Activated CD8-positive, alpha-beta memory T cell treated with anti-CD3 and anti-CD28 coated beads for 48 hours (primary cell): Measurements from ENCODE around the gene STC2.
A peak's percentile ranks its signal among the peaks of the same experiment; 100 is the strongest.
"Not testable (repeated sequence)": the region's sequence is repeated elsewhere in the genome, so short reads cannot be mapped to it uniquely, and the experiment has no call there.

Source experiments
- DNase-seq, 3 experiments: peaks; one replicate each; pipeline ENCODE4 v3.0.0-alpha.2; 2020; ENCODE audit warnings: low read depth in 2 of 3, low spot score in 2 of 3

Gene STC2

DNA sequence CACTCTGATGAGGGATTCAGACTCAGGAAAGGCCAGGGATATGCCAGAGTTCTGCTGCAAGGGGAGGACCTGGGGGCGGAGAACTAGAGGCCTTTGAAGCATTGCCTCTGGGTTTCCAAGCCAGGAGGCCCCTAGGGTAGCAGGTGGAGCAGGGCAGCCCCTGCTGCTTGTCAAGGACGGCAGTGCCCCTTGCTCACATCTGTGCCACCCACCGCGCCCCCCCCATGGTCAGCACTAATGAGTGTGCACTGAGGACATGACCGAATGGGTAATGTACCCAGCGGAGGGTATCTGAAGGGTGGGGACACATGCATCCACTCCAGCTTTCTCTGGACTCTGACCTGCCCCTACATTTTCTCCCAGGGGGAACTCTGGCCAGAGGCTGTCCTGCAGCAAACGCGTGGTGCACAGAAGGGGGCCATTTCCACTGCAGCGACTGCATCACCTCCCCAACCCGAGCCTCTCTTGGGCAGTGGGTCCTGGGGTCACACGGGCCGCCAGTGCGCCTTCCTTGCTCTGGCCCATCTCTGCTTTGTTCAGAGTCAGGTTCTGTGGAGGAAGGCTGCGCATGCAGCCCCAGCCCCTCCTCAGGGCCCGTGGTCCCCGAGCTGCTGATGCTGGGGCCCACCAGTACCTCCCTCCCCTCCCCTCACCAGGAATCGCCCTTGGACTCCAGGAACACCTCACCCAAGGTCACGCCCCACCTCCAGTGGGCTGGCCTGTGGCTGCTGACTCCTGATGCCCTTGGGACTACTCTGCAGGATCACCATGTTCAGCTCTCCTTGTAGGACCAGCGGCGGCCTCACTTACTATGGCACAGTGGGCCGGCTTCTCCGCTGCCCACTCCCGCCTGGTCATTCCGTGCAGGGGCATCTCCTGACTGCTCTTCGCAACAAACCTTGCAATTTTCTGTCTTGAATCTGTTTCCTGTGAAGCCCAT is 31.2 kb downstream of the STC2 start:
- DNase-seq: no peak

DNA sequence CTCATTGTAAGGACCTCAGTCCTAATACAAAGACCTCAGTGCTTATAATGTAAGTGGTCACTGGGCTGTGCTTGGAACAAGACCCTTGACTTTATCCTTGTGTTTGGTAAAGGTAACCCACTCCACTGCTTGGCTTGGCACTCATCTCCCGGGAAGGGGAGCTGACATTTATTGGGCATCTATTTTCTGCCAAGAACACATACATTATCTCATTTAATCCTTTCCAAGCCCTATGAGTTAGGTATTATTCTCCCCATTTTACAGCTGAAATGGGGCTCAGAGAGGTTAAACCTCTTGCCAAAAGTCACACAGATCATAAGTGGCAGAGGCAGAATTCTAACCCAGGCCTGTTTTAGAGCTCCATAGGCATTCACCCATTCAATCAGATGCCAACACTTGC is 32.4 kb downstream of the STC2 start:
- DNase-seq: no peak

DNA sequence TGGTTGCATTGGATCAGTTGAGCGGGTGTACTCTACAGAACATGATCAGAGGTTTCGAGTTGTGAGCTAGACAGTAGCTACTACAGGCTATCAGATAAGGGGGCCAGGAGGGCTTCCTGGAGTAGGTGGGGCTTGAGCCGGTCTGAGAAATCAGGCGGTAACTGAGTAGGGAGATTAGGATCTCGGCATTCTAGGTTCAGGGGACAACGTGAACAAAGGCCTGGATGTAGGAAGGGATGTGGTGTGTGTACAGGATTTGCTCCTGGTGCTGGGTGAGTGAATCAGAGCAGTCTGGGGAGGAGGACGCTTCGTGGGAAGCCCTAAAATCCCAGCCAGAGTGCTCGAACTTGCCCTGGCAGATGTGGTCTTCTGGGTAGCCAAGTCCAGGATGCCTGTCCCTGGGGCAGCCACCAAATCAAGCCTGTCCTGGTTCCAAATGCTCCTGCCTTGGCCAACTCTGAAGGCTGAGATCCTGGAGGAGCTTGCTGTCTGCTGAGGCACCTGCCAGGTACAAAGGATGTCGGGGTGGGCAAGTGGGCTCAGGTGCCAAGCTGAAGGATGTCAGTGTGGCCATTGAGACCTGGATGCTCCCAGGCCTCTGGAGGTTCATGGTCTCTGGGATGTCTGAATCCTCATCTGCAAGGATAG is 33.4 kb downstream of the STC2 start:
- no peak for DNase-seq

DNA sequence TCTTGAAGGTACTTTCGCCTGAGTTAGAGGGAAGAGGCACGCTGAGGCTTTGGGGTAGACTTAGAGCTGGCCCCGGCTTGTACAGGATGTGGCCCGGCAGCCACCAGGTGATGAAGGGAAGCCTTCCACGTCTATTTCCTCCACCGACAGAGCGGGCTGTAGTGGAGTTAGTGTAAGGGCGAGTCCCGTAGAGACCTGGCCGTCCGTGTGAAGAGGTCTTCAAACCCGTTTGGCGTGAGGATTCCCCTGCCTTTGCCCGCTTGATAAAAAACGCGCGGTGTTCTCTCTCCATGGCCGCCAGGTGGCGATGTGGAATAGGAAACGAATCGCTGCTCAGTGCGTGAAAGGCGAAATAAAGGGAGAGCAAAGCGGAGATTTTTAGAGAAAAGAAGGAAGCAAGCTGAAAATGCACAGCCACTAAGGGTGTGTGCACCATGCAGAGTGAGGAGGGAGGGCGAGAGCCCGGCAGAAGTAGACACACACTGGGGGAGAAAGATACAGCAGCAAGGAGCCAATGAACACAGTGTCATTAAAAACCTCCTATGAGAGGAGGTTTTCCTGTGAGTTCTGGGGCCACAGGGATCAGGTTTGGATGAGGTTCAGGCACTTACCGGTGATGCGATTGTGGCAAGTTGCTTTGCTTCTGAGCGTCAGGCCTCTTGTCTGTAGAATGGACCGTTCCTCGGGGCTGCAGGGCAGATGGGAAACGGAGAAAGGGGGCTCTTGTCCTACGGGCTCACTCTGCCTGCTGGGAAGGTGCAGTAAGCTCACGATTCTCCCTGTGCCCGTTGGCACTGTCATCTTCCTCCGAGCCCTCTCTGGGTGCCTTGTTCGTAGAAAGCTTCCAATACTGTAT is 34.2 kb downstream of the STC2 start:
- peak; percentile 36 to 64 (median 54) for DNase-seq

DNA sequence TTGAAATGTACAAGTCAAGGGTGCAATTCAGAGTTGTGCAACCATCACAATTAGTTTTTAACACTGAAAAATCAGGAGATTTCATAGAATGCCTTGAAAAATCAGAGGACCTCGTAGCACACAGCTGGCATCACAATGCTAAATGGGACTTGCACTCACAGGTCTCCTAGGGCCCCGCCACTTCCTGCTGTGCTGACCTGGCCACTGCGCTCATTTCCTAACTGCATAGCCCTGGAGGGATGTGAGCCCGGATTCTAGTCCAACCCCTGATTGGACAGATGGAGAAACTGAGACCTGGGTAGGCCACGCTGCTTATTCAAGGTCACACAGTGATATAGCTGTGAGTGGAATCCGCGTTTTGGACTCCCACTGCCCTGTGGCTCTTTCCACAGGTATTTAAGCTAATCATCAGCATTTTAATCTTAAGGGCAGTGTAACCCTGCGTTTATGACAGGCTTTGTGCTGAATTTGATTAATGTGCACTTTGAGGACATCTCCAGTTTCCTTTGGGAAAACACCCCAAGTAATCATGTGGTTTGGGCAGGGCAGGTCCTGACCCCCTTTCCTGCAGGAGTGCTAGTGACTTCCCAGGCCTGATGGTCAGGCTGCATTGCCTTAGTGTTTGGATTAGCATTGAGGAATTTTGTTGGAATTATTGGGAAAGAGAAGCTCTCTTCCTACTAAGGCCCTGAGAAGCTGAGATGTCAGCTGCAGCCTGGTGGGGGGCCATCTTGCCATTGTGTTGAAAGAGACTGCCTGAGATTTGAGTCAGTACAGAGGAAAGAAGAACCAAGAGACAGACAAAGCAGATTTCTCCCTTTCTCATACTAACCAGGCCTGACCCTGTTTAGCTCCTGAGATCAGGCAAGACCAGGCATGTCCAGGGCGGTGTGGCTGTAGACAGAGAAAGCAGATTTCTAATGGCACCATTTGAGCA is 36.2 kb downstream of the STC2 start:
- DNase-seq: no peak

DNA sequence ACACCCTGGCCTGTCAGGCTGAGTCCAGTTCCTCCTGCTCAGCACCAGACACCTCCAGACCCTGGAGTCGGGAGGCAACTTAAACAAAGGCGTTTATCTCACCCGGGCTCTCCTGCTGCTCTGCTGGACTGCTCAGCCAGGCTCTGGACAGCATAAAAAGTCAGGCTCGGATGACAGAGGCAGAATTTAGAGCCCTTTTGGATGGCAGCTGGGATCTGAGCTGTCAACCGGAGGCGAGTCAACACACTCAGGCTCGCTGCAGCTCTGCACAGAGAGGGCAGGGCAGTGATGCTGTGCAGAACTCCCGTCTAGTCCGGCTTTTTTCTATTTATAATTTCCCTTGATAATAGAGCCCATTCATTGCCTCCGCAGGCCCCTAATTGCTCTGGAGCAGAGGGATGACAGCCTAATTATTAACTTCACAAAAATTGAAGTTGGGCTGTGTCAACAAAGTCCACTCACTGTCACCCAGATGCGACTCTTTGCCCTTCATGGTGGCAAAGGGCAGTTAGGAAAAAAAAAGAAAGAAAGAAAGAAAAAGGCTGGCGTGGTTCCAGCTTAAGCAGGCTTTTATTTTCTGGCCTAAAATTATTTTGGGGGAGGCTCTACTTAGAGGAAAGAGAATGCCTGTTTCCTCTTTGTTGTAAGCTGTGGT is 37.6 kb downstream of the STC2 start:
- DNase-seq: no peak

DNA sequence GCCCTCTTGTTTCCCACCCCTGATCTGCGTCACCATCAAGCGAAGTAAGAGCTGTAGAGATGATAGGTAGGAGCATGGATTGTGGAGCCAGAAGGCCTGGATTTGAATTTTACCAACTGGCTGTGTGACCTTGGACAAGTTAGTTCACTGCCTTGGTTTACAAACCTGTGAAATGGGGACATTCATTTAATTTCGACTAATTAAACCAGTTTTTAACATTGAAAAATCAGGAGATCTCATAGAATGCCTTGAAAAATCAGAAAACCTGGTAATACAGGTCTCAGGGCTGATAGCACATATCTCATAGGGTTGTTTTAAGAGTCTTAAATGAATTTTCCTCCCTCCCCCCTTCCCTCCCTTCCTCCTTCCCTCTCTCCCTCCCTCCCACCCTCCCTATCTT is 38.8 kb downstream of the STC2 start:
- DNase-seq: no peak

DNA sequence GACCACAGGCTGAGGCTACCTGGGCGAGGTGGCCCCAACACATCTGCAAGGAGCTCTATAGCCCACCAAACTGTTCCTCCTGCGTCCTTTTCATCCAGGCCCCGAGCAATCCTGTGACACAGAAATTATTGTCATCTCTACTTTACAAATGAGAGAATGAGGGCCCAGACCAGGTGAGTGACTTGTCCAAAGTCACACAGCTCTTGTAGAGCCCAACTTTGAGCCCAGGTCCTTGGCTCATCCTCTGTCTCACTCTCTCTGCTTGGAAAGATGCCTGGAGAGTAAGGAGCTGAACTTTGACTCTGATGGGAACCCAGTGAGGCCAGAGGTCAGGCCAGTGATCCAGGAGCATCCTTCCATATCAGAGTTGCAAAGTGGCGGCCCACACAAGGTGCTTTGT is 39.6 kb downstream of the STC2 start:
- no peak for DNase-seq

DNA sequence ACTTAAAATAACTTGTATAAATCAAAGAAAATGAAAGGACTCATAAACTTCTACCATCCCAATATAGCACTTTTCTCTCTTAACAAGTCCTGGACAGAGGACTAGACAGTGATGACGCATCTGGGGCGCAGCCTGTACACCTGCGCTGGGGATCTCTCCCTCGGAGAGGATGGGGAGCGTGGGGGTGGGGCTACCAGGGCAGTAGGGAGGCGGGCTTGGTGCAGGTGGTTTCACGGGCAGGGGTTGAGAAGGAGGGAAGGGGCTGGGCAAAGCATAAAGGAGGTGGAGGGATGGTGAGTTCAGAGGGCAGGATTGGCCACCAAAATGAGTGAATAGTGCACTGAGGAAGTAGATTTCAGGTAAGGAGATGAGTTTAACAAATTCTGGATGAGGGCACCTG is 41.1 kb downstream of the STC2 start:
- no peak for DNase-seq

DNA sequence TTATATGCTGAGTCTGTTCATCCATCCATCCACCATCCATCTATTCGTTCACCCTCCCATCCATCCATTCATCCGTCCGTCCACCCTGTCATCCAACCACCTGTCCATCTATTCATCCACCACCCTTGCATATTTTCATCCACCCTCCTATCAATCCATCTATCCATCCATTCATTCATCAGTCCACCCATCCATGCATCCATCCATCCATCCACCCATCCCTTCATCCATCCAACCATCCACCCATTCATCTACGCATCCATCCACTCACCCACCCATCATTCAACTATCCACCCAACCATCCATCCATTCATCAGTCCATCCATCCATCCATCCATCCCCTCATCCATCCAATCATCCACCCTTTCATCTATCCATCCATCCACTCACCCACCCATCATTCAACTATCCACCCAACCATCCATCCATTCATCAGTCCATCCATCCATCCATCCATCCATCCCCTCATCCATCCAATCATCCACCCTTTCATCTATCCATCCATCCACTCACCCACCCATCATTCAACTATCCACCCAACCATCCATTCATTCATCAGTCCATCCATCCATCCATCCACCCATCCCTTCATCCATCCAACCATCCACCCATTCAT is 43.8 kb downstream of the STC2 start:
- DNase-seq: not testable (repeated sequence)

DNA sequence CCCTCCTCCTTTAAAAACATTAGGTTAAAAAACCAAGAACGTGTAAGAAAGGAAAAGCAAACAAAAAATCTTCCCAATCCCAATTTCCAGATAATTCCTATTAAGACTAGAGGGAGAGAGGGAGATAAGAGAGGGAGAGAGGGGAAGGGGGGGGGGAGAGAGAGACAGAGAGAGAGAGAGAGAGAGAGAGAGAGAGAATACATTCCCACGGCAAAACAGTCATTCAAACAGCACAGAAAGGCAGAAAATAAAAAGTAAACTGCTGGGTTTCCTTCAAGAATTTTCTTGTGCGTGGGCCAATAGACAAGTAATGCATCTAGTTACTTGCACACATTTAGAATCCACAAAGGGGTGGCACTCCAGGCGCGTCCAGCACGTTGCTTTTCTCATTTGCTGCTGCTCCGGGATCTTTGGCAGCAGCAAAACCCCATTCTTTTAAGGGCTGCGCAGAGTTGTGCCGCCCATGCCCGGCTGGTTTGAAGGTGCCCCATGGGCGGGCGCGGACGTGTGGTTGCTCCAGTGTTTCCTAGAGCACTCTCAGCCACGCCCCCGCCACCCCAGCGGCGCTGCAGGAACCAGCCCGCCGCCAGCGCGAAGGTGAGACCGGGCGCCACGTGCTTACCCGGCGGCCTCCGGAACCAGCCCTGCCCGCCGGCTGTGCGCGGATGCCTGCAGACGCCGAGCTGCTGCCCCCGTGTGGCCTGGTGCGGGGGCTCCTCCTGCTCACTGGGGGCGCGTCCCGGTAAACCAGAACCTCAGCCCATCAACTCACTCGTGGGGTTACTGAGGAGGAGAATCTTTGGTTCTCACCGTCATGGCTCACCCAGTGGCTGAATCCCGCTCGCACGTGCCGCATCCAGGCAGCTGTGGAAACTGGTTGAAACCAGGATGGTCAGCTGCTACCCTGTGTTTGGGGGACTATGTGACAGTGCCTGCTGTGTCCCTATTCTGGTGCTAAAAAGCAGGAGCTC is 44.6 kb downstream of the STC2 start:
- peak; percentile 46 to 54 (median 48) for DNase-seq

DNA sequence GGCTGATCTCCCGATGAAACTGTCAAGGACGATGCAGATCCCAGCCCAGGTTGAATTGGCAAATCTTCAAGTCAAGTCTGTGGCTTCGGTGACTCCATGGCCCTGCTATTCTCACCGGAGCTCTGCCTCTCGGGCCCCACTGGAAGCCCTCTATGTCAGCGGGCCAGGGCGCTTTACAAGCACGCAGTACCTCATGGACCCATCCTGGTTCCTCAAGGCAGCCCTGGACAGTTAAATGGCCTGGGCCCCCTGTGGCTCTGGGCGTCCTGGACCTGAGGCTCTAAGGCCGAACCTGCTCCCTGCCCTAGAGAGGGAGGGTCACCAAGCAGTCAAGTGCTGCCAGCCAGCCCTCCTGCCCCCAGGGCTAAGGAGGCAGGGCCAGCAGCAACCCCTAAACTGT is 45.3 kb downstream of the STC2 start:
- DNase-seq: no peak

DNA sequence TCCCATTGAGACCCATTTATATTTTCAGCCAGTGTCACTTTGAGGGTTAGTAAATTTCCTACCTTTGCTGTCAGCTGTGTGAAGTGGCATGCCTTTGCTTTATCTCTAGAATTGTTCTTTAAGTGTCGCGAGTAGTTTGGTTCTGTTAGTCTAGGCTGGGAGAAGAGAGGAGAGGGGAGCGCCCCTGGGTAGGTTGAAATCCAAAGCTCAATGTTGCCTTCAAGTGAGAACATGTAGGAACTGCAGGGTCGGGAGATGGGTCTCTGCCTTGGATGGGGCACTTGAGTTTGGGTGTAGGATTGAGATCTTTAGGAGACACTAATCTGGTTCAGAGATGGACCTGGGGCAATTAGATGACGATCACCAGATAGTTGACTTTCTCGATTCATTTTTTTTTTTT is 46.3 kb downstream of the STC2 start:
- DNase-seq: no peak

DNA sequence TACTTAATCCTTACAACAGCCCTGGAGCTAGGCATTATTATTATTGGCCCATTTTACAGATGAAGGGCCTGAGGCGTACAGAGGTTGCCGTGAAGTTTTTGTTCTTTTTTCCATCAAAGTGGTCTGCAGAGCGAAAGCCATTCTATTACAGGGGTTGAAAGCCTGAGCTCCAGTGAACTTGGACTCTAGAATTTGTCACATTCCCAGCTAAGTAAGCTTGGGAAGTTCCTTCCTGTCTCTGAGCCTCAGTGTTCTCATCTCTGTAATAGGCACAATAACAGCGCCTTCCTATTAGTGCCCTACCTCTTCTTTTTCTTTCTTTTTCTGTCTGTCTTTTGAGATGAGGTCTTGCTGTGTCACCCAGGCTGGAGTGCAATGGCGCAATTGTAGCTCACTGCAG is 49.0 kb downstream of the STC2 start:
- no peak for DNase-seq

DNA sequence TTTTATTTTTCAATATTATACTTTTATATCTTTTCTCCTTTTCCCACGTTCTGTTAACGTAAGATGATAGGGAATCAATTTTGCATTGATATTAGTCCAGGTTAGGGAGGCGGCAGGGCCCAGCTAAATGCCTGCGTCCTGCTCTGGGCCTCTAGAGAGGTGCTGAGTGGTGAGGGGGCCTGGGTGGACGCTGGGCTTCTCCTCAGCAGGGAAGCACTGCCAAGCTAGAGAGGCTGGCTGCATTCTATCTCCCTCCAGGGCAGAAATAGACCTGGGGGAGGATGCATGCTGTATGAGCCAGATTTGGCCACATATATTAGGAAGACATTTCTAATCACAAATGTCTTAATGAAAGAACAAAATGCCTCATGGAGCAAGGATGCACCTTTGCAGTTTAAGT is 49.6 kb downstream of the STC2 start:
- DNase-seq: no peak

DNA sequence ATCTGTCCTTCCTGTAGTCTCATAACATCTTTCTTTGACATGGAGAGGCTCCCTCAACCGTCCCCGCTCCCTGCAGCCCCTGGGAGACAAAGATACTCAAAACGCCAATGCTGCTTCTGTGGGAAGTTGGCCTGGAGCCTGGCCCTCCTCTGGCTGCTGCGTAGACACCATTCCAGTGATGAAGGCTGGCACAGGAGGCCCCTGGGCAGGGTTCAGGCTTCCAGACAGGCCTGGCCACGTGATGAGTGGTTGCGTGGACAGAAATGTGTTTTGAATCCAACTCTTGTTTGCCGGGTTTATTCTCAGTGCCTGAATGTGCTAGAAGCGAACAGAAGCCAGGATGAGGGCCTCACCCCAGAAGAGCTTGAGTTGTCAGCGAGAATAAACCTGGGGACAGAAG is 50.0 kb downstream of the STC2 start:
- no peak for DNase-seq

DNA sequence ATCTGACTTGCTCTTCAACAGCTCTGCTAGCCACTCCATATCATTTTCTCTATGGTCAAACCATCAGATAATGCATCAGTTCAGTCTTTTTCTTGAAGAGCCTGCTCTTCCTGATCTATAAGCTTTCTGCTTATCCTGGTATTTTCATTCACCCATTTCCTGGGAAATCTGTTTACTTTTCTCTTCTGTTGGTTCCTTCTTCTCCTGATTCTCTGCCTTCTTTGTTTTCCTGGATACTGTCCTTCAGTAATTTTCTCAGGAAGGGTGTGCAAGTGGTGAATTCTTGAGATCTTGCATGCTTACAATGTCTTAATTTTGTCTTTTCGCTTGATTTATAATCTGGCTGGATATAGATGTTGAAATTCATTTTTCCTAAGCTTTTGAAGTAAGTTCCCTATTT is 53.4 kb downstream of the STC2 start:
- no peak for DNase-seq

DNA sequence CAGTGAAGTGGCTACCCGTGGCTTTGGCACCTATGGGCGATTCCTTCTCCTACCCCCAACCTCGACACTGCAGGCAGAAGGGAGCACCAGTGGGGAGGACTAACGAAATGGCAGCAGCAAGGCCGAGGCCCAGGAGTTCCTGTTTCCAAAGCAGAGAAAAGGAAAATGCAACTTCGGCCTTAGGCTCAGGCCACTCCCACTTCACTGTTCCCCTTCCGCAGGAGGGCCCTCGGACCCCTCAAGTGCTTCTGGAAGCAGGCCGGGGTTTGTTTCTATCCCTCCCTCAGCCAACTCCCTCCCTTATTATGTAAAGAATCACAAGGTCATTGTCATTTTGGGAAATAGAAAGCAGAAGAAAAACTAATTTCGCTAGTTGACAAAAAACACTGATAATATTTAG is 56.8 kb downstream of the STC2 start:
- DNase-seq: no peak
